WTC11 (cell line): ENCODE measurements around the gene MFNG. TPM values are rescaled to one million over a fixed set of nuclear protein-coding genes. Genes with fewer than 3 reads are reported as not detected.
A peak's percentile ranks its signal among the peaks of the same experiment; 100 is the strongest.

ENCODE experiments used
- ATAC-seq: fragments of 200-7000 bp; cut with Tn5 transposase; 2 replicates; pipeline ENCODE4 v1.10.0; 2021; ENCODE audit warnings: mild to moderate bottlenecking, moderate library complexity
- CTCF ChIA-PET: fragments of 300-600 bp; sonication (Branson Sonifier 250); formaldehyde crosslinking; loops from one replicate; lab custom pipeline; 2021; ENCODE audit warnings: antibody characterized with exemption; lab: Charles Lee
- POLR2A ChIA-PET: fragments of 350-600 bp; sonication (Branson Sonifier 250); formaldehyde crosslinking; loops from one replicate; lab custom pipeline; 2021; ENCODE audit warnings: antibody characterized with exemption; lab: Charles Lee
- DNase-seq: peaks from one replicate; pipeline ENCODE4 v3.0.0; 2021; ENCODE audit warnings: low spot score
- H3K27ac Mint-ChIP-seq: 2 replicates; pipeline ENCODE4 v1.8.0; 2021; ENCODE audit warnings: mixed read lengths
- H3K27me3 Mint-ChIP-seq: 2 replicates; pipeline ENCODE4 v1.8.0; 2021; ENCODE audit warnings: low read depth, mild to moderate bottlenecking, moderate library complexity, mixed read lengths
- H3K36me3 Mint-ChIP-seq: 2 replicates; pipeline ENCODE4 v1.8.0; 2021; ENCODE audit warnings: mixed read lengths
- H3K4me1 Mint-ChIP-seq: 2 replicates; pipeline ENCODE4 v1.8.0; 2022; ENCODE audit warnings: mixed read lengths
- H3K4me3 Mint-ChIP-seq: 2 replicates; pipeline ENCODE4 v1.8.0; 2021; ENCODE audit warnings: mild to moderate bottlenecking, moderate library complexity, mixed read lengths
- H3K9me3 Mint-ChIP-seq: 2 replicates; pipeline ENCODE4 v1.8.0; 2021; ENCODE audit warnings: mixed read lengths
- EMX1 ChIP-seq: fragments of 250-450 bp; sonication (Bioruptor Pico); IDR thresholded peaks from 2 replicates; pipeline ENCODE4 v1.8.0; 2021; ENCODE audit warnings: mild to moderate bottlenecking
- ETV6 ChIP-seq: sonication (generic); formaldehyde crosslinking; IDR thresholded peaks from 2 replicates; pipeline ENCODE4 v1.8.1; 2022; ENCODE audit warnings: mild to moderate bottlenecking, missing genetic modification reagents
- GTF2I ChIP-seq: fragments of 250-450 bp; sonication (Bioruptor Pico); conservative IDR thresholded peaks from 2 replicates; pipeline ENCODE4 v1.4.0; 2021; ENCODE audit warnings: mild to moderate bottlenecking
- NR1H2 ChIP-seq: sonication (generic); formaldehyde crosslinking; IDR thresholded peaks from 2 replicates; pipeline ENCODE4 v1.9.0; 2021; ENCODE audit warnings: mild to moderate bottlenecking, moderate library complexity, missing genetic modification reagents
- PRDM15 ChIP-seq: sonication (generic); formaldehyde crosslinking; IDR thresholded peaks from 2 replicates; pipeline ENCODE4 v1.8.0; 2022; ENCODE audit warnings: missing genetic modification reagents
- ZBTB21 ChIP-seq: sonication (generic); formaldehyde crosslinking; IDR thresholded peaks from 2 replicates; pipeline ENCODE4 v1.8.1; 2023; ENCODE audit warnings: mild to moderate bottlenecking, missing genetic modification reagents, borderline replicate concordance
- ZNF121 ChIP-seq: sonication (generic); formaldehyde crosslinking; IDR thresholded peaks from 2 replicates; pipeline ENCODE4 v1.8.0; 2023; ENCODE audit warnings: missing genetic modification reagents
- ZNF416 ChIP-seq: fragments of 250-450 bp; sonication (Bioruptor Pico); IDR thresholded peaks from 2 replicates; pipeline ENCODE4 v1.9.0; 2021; ENCODE audit warnings: mild to moderate bottlenecking, inconsistent platforms
- ZNF512 ChIP-seq: sonication (generic); formaldehyde crosslinking; IDR thresholded peaks from 2 replicates; pipeline ENCODE4 v1.8.1; 2022; ENCODE audit warnings: missing genetic modification reagents, borderline replicate concordance
- ZNF671 ChIP-seq: fragments of 250-450 bp; sonication (Bioruptor Pico); IDR thresholded peaks from 2 replicates; pipeline ENCODE4 v1.8.0; 2021; ENCODE audit warnings: mild to moderate bottlenecking
- ZSCAN18 ChIP-seq: fragments of 250-450 bp; sonication (Bioruptor Pico); IDR thresholded peaks from 2 replicates; pipeline ENCODE4 v2.1.2; 2022; ENCODE audit warnings: mild to moderate bottlenecking, moderate library complexity
- total RNA-seq: library from RNA; stranded (reverse); gene quantifications from 3 replicates; pipeline ENCODE4 v1.2.3, GENCODE V29; 2021

Gene MFNG
- total RNA-seq, 1 experiment from 2014 or later = 3.2 TPM

- TF ChIP-seq PRDM15 (CRISPR knock-in tag) = no peak
- TF ChIP-seq ETV6 (CRISPR knock-in tag) = no peak
- no peak for TF ChIP-seq NR1H2 (CRISPR knock-in tag)
- no peak for TF ChIP-seq ZNF512 (CRISPR knock-in tag)
- TF ChIP-seq ZSCAN18 (CRISPR knock-in tag) = no peak
These were observed 2.4 kb upstream of the MFNG start (continued) for GRCh38 chr22:37488337-37489135.

GRCh38 chr22:37487571-37487970, 1.4 kb upstream of the MFNG start:
- ChIA-PET CTCF (interaction anchor here (0.6 to 10.8 kb wide), 7 partner anchors 10 to 183 kb away, joined by 3 to 175 read pairs (median 11); no protein-coding TSS in a partner anchor), POLR2A (no interaction called here)
- no peak for DNase-seq
- Mint-ChIP-seq H3K27ac (peak overlapping the region; percentile 27; the same call in 1 of the 2 replicates), H3K4me1 (peaks cover 54% of the 10 kb centered on the region), H3K4me3 (no peak overlapping the region), H3K27me3 (no peaks in the 10 kb centered on the region), H3K9me3 (no peaks in the 10 kb centered on the region), H3K36me3 (no peaks in the 10 kb centered on the region)
- no peak for TF ChIP-seq ZNF416 (CRISPR knock-in tag)
- no peak for ATAC-seq

- peak overlapping the region; percentile 56; the same call in 1 of the 2 replicates for H3K4me3 Mint-ChIP-seq
- DNase-seq = no peak
- CTCF ChIA-PET = interaction anchor here (1.0 to 10.8 kb wide), 11 partner anchors 10 to 509 kb away, joined by 3 to 175 read pairs (median 6); no protein-coding TSS in a partner anchor
These were observed 945 bp upstream of the MFNG start for GRCh38 chr22:37487129-37487528.

GRCh38 chr22:37485395-37486223, 575 bp downstream of the MFNG start:
- Mint-ChIP-seq H3K4me3 (no peak overlapping the region), H3K27me3 (no peaks in the 10 kb centered on the region), H3K36me3 (no peaks in the 10 kb centered on the region), H3K9me3 (no peaks in the 10 kb centered on the region), H3K4me1 (peaks cover 52% of the 10 kb centered on the region), H3K27ac (no peak overlapping the region)
- CTCF ChIA-PET = interaction anchor here (0.6 to 10.8 kb wide), 19 partner anchors 8 to 286 kb away, joined by 3 to 175 read pairs (median 5); no protein-coding TSS in a partner anchor
- POLR2A ChIA-PET = interaction anchor here (1.1 kb wide), 1 partner anchor 14 kb away, joined by 3 read pairs; no protein-coding TSS in a partner anchor
- ATAC-seq = peak; percentile 9
- TF ChIP-seq EMX1 (CRISPR knock-in tag) (no peak), PRDM15 (CRISPR knock-in tag) (peak; percentile 94), ZNF512 (CRISPR knock-in tag) (no peak), ZBTB21 (CRISPR knock-in tag) (no peak)
- DNase-seq = no peak

More at GRCh38 chr22:37487129-37487528, 945 bp upstream of the MFNG start:
- TF ChIP-seq ZNF121 (CRISPR knock-in tag) (0 out of 2 replicates have a peak, but pooled peaks have one; percentile 37), ZNF671 (CRISPR knock-in tag) (no peak), GTF2I (CRISPR knock-in tag) (0 out of 2 replicates have a peak, but pooled peaks have one; percentile 7)
- H3K9me3 Mint-ChIP-seq = no peaks in the 10 kb centered on the region
- ATAC-seq = no peak
- H3K27me3 Mint-ChIP-seq = no peaks in the 10 kb centered on the region
- peaks cover 54% of the 10 kb centered on the region for H3K4me1 Mint-ChIP-seq
- H3K36me3 Mint-ChIP-seq = no peaks in the 10 kb centered on the region
- POLR2A ChIA-PET = interaction anchor here (1.1 kb wide), 1 partner anchor 12 kb away, joined by 3 read pairs; no protein-coding TSS in a partner anchor
- H3K27ac Mint-ChIP-seq = peak overlapping the region; percentile 27; the same call in 1 of the 2 replicates
